Raji (cell line): Measurements from ENCODE around the gene AIFM2.

ENCODE experiments used
- POLR2A ChIP-seq: IDR thresholded peaks from 2 replicates; pipeline ENCODE4 v1.6.1; 2011; ENCODE audit warnings: low read depth, low read length, control low read depth; ENCODE audit not compliant: insufficient read depth

Gene AIFM2

GRCh38 chr10:70132098-70133029 is at the start of gene AIFM2:
AIFM2 (minus strand) TSS chr10:70132825; CDS start chr10:70124084, 8,741 bp downstream.
- no peak for TF ChIP-seq POLR2A

DNA sequence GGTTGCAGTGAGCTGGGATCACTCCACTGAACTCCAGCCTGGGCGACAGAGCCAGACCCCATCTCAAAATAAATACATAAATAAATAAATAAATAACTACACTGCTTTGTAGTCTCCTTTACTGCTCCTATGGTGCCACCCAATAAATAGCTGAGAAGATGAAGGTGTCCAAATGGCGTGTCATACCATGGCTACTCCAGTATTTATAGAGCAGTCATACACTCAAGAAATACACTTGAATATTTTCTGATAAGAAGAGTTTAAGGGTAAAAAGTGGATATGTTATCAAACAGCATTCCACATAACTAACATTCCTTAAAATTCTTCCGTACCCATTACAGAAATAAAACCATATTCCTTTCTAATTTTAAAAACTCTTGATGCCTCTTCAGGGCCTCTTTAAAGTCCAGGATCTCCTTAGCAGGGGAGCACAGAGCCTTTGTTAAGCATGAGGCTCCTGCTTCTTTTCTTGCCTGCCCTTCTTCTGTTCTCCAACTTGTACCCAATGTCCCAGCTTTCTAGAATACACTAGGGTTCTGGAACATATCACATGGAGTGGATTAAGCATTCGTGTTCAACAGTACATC is 45.6 kb upstream of the AIFM2 start:
- no peak for TF ChIP-seq POLR2A

- no peak for TF ChIP-seq POLR2A
Observed at GRCh38 chr10:70176441-70176840, 43.8 kb upstream of the AIFM2 start.

DNA sequence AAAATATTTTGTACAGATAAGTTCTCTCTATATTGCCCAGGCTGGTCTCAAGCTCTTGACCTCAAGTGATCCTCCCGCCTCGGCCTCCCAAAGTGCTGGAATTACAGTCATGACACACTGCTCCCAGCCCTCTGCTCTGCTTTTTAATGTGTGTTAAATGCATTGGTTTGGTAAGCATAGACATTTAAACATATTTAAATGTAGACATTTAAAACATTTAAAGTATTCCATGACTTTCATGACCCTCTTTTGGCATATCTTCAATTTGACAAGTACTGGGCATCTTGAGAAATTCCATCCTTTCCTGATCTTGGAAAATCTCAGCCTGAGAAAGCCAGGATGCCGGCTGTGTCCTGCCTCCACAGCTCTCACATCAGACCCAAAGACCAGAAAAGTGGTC is 42.9 kb upstream of the AIFM2 start:
- no peak for TF ChIP-seq POLR2A

- TF ChIP-seq POLR2A: no peak
Observed at GRCh38 chr10:70174058-70174741, 41.6 kb upstream of the AIFM2 start.

DNA sequence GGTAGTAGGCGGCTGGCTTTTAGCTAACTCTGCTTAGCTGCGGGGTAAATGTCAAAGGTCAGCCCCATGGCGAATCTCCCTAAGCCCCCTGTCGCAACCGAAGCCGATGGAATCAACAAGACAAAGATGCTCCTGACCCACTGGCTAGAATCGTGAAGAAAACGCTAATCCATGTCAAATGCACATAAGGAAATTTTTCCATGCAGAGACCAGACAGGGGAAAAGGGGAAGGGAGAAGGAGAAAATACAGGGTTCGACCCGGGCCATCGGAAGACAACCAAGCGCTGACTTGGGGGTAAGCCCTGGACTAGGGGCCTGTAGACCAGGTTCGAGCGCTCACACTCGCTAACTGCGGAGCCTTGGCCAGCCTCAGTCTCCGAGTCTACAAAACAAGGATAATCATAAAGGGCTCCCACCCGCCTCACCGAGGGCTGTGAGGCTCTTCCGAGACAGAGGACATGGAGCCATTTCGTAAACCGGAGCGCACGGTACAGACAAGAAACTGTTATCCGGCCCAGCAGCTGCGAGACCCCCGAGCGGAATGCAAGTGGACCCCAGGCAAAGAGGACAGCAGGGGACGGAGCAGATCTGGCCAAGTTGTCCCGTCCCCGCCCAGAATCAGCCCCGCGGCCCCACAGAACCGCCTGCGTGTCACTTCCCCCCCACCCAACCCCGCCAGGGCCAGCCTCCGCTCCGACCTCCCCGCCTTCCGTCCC is 37.2 kb upstream of the AIFM2 start:
- TF ChIP-seq POLR2A: no peak

- TF ChIP-seq POLR2A: no peak
Observed at GRCh38 chr10:70169011-70169410, 36.4 kb upstream of the AIFM2 start.

- no peak for TF ChIP-seq POLR2A
Observed at GRCh38 chr10:70167246-70167645, 34.6 kb upstream of the AIFM2 start.

DNA sequence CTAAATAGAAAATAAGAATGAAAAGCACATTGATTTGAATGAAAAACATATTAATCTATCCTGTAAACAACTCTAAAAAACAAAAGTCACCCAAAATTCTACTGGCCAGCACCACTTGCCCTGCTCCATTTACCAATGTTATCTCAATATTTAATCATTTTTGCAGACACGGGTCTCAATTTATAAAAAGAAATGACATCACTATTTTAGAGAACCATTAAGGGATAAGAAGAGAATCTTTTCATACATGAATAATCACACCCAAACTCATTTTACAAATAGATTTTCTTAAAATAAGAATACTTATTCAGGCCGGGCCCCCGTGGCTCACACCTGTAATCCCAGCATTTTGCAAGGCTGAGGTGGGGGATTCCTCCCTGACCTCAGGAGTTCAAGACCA is 33.8 kb upstream of the AIFM2 start:
- TF ChIP-seq POLR2A: no peak

GRCh38 chr10:70164163-70164562 is 31.5 kb upstream of the AIFM2 start:
- no peak for TF ChIP-seq POLR2A

GRCh38 chr10:70163448-70163847 is 30.8 kb upstream of the AIFM2 start:
- no peak for TF ChIP-seq POLR2A

DNA sequence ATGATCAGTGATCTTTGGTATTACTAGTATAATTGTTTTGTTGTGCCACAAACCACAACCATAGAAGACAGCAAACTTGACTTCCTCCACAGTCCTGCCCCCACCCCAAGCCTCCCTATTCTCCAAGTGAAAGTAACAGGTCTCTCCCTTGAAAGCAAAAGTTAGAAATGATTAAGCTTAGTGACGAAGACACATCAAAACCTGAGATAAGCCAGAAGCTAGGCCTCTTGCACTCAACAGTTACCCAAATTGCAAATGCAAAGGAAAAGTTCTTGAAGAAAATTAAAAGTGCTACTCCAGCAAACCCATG is 30.2 kb upstream of the AIFM2 start:
- no peak for TF ChIP-seq POLR2A

GRCh38 chr10:70162151-70162891 is 29.7 kb upstream of the AIFM2 start:
- TF ChIP-seq POLR2A: no peak

DNA sequence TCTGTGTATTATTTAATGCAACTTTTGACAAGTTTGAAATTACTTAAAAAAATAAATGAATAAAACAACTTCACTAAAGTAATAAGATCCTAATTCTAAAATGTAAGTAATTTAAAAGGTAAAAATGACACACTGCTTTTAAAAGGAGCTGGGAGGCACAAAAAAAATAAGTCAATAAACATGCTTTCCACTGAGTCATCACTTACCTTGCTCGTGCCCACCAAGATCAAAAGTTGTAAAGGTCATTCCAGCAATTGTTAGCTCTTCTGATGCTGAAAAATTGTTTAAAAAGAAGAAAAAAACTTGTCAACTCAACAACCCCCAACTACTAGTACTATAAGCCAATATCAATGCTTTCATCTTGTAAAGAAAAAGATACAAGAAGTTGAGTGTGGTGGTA is 28.2 kb upstream of the AIFM2 start:
- no peak for TF ChIP-seq POLR2A

- TF ChIP-seq POLR2A: no peak
Observed at GRCh38 chr10:70158113-70158512, 25.5 kb upstream of the AIFM2 start.
